ENCODE measurements around the gene EOMES. TPM values are rescaled to one million over a fixed set of nuclear protein-coding genes. Genes with fewer than 3 reads are reported as not detected.

EOMES gene
- total RNA-seq, 1 experiment from 2014 or later: not detected

GRCh38 chr3:27714692-27715453 is 7.2 kb downstream of the EOMES start:
- no peaks in the 10 kb centered on the region for H3K4me1 ChIP-seq
- DNase-seq: no peak
- H3K9me3 ChIP-seq (replicated peaks): no peaks in the 10 kb centered on the region
- H3K4me3 ChIP-seq: no peak overlapping the region
- no peak overlapping the region for H3K27ac ChIP-seq
- H3K27me3 ChIP-seq: peaks cover 4% of the 10 kb centered on the region; the same call in 1 of the 2 replicates
- no peaks in the 10 kb centered on the region for H3K36me3 ChIP-seq

GRCh38 chr3:27714146-27714526 is 8.0 kb downstream of the EOMES start:
- Histone ChIP-seq H3K27me3 (peaks cover 4% of the 10 kb centered on the region; the same call in 1 of the 2 replicates), H3K27ac (no peak overlapping the region), H3K36me3 (no peaks in the 10 kb centered on the region), H3K9me3 (replicated peaks) (no peaks in the 10 kb centered on the region), H3K4me1 (no peaks in the 10 kb centered on the region), H3K4me3 (no peak overlapping the region)
- DNase-seq: no peak

DNA sequence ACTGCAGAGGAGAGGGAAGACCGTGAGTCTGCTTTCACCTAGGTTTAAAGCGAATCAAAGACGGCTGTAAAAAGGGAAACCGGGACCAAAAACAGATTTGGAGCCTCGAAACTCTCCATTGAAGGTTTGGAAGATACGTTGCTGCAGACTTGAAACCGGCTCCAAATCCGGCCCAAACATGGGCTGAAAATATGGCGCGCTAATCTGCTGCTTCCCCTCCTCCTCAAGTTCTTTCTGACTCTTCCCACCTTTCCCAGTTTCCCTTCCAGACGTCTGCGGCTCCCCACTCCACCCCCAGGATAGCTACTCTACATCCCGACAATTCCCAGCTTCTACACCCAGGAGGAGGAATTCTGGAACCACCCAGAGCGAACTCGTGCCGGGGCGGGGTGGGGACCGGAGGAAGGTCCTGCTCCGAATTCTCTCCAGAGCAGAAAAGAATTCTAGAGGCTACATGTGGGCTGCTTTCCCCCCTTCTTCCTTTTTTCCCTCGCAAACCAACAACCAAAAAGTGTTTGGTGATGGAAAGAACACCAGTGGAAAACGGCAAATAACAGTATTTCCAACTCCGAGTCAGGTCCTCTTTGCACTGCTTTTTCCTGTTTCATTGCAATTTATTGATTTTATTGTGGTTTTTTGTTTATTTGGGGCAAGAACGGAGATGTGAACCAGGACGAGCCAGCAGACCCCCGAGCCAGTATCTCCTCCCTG is 8.5 kb downstream of the EOMES start:
- Histone ChIP-seq H3K4me3 (no peak overlapping the region), H3K27me3 (peaks cover 4% of the 10 kb centered on the region; the same call in 1 of the 2 replicates), H3K4me1 (no peaks in the 10 kb centered on the region), H3K9me3 (replicated peaks) (no peaks in the 10 kb centered on the region), H3K27ac (no peak overlapping the region), H3K36me3 (no peaks in the 10 kb centered on the region)
- DNase-seq: no peak

DNA sequence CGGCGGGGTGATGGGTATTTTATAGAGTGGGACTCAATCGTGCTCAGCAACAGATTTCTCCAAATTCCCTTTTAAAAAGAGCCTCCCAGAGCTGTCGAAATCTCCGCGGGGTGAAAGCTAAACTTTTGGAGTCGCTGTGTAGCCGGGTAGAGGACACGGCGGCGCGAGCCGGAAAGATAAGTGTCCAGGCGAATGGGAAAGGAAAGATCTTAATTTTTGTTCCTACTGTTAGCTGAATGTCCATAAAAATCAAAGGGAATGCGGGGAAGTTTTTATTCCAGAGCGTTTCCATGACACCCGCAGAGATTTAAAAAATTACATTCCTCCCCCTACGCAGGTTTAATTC is 9.1 kb downstream of the EOMES start:
- H3K27me3 ChIP-seq: peaks cover 4% of the 10 kb centered on the region; the same call in 1 of the 2 replicates
- no peaks in the 10 kb centered on the region for H3K9me3 ChIP-seq (replicated peaks)
- no peaks in the 10 kb centered on the region for H3K36me3 ChIP-seq
- H3K4me1 ChIP-seq: no peaks in the 10 kb centered on the region
- no peak overlapping the region for H3K4me3 ChIP-seq
- no peak overlapping the region for H3K27ac ChIP-seq
- DNase-seq: no peak

DNA sequence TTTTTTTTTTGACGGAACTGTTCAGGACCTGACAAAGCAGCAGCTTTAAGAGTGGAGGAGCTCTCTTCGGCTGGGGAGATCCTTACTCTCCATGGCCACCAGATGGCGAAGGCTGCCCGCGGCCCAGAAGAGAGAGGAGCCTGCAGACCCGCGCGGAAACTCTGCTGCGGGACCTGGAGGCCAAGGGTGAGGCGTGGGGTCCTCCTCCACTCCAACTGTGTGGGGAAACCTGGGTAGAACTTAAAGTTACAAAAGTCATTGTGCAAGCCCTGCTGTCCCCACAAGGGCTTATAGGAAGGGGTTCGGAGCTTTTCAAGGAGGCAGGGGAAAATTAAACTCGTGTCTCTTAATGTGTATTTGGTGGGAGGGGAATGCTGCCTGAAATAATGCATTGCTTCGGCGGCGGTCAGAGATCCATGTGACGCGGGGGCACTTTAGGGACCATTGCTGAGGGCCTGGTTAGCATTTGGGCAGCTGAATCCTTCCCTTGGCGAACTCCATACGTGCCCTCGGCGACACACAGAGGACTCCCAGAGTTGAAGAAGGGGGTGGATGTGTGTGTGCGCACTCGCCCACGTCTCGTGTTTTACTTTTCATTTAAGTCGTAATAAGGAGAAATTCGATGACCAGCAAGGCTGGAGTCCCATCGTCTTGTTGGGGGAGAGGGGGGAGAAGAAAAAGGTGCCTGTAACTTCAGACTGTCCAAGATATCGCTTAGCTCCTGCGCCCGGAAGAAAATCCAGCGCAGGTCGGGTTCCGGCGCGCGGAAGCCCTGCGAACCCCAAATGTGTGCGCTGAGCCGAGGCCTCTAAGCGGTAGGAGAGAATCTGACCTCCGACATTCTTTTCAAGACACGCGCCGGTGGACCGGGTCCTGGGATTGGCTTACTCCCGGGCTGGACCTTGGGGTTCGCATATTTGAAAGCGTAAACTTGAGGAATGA is 9.7 kb downstream of the EOMES start:
- peak; percentile 48 to 68 for DNase-seq
- no peaks in the 10 kb centered on the region for H3K36me3 ChIP-seq
- H3K27me3 ChIP-seq: peaks cover 4% of the 10 kb centered on the region; the same call in 1 of the 2 replicates
- H3K27ac ChIP-seq: no peak overlapping the region
- no peaks in the 10 kb centered on the region for H3K4me1 ChIP-seq
- no peak overlapping the region for H3K4me3 ChIP-seq
- H3K9me3 ChIP-seq (replicated peaks): no peaks in the 10 kb centered on the region

DNA sequence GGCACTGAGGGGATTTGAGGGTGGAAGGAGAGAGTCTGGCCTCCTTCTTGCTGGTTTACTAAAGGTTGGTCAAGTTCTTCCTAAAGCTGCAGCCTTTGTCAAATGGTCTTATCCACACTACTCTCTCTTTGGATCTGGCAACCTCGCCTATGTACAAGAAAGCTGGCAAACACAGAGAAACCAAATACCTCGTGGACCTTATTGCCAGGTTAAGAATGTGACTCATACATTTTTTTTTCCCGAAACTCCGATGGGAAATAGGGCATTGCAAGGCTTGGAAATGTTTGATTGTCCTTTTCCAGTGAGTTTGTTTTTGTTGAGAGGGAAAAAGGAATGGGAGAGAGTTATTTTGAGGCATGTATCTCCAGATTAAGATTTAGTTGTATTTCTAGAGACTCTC is 13.9 kb downstream of the EOMES start:
- no peaks in the 10 kb centered on the region for H3K4me1 ChIP-seq
- no peaks in the 10 kb centered on the region for H3K9me3 ChIP-seq (replicated peaks)
- no peaks in the 10 kb centered on the region for H3K36me3 ChIP-seq
- no peak overlapping the region for H3K4me3 ChIP-seq
- no peak overlapping the region for H3K27ac ChIP-seq
- no peak for DNase-seq
- H3K27me3 ChIP-seq: no peaks in the 10 kb centered on the region

DNA sequence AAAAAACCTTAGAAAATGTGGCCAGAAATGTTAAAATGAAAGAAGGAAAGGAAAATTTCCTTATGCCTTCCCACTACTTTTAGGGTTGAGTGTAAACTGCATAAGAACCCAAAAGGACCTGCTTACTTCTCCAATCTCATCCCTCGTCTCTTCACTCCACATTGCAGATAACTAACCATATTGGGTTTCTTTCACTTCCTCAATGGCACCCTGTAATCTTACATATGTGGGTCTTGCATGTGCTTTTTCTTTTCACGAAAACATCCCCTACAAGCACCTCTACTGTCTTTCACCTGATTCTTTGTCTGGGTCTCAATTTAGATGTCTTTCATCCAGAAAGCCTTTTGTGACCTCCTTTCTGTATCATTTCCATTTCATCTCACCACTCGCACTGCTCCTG is 23.1 kb downstream of the EOMES start:
- Histone ChIP-seq H3K9me3 (replicated peaks) (no peaks in the 10 kb centered on the region), H3K27me3 (no peaks in the 10 kb centered on the region), H3K27ac (no peak overlapping the region), H3K36me3 (no peaks in the 10 kb centered on the region), H3K4me3 (no peak overlapping the region), H3K4me1 (no peaks in the 10 kb centered on the region; the same call in 1 of the 2 replicates)
- no peak for DNase-seq

- Histone ChIP-seq H3K27ac (no peak overlapping the region), H3K36me3 (no peaks in the 10 kb centered on the region), H3K4me1 (no peaks in the 10 kb centered on the region; the same call in 1 of the 2 replicates), H3K9me3 (replicated peaks) (no peaks in the 10 kb centered on the region), H3K4me3 (no peak overlapping the region), H3K27me3 (no peaks in the 10 kb centered on the region)
- DNase-seq: no peak
Measured at GRCh38 chr3:27696906-27697305, 25.2 kb downstream of the EOMES start.

- H3K4me1 ChIP-seq: no peaks in the 10 kb centered on the region; the same call in 1 of the 2 replicates
- H3K36me3 ChIP-seq: no peaks in the 10 kb centered on the region
- H3K9me3 ChIP-seq (replicated peaks): no peaks in the 10 kb centered on the region
- no peaks in the 10 kb centered on the region for H3K27me3 ChIP-seq
- DNase-seq: no peak
- H3K4me3 ChIP-seq: no peak overlapping the region
- H3K27ac ChIP-seq: no peak overlapping the region
Measured at GRCh38 chr3:27695636-27696035, 26.5 kb downstream of the EOMES start.

GRCh38 chr3:27688053-27688452 is 34.1 kb downstream of the EOMES start:
- Histone ChIP-seq H3K4me3 (no peak overlapping the region), H3K27ac (no peak overlapping the region), H3K36me3 (no peaks in the 10 kb centered on the region), H3K27me3 (no peaks in the 10 kb centered on the region), H3K4me1 (no peaks in the 10 kb centered on the region), H3K9me3 (replicated peaks) (no peaks in the 10 kb centered on the region)
- DNase-seq: no peak

DNA sequence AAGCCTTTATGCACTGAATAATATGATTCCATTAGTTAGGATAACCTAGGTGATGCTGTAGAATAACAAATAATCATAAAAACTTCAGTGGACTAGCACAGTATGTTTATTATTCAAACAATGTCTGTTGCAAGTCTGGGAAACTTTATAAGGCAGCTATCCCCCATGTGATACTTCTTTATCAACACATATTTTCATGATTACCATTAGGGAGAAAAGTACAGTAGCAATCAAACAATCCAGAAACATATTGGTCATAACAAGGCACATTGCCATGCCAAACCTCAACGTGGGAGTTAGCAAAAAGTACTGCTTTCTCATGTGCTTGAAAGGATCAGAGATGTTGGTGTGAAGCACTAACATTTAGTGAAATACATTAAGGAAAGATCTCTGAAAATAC is 35.5 kb downstream of the EOMES start:
- Histone ChIP-seq H3K9me3 (replicated peaks) (no peaks in the 10 kb centered on the region), H3K4me1 (no peaks in the 10 kb centered on the region), H3K36me3 (no peaks in the 10 kb centered on the region), H3K27me3 (no peaks in the 10 kb centered on the region), H3K27ac (no peak overlapping the region), H3K4me3 (no peak overlapping the region)
- DNase-seq: no peak

DNA sequence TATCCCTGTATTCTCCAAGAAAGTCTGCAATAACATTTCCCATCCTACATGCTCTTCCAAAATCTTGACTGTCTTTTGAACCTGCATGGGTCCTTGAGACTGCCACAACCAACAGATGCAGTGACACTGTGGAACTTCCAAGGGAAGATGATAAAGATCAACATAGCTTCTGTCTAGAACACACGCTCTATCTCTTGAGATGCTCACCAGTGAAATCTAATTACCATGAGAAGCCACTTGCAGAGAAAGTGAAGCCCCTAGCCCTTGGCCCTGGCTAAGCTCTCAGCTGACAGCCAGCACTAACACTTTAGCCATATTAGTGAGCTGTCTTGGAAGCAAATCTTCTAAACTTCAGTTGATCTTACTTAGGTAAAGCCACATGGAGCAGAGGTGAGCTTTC is 36.6 kb downstream of the EOMES start:
- DNase-seq: no peak
- Histone ChIP-seq H3K4me3 (no peak overlapping the region), H3K36me3 (no peaks in the 10 kb centered on the region), H3K9me3 (replicated peaks) (no peaks in the 10 kb centered on the region), H3K4me1 (no peaks in the 10 kb centered on the region), H3K27ac (no peak overlapping the region), H3K27me3 (no peaks in the 10 kb centered on the region)

DNA sequence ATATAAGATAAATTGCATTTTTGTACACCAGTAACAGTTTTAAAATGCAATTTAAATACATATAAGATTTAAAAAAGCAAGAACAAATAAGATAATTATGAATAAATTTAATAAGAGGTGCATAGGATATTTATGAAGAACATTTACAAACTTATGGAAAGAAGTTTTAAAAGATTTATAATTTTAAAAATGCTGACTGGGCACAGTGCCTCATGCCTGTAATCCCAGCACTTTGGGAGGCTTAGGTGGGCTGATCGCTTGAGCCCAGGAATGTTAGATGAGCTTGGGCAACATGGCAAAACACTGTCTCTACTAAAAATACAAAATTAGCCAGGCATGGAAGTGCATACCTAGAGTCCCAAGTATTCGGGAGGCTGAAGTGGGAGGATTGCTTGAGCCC is 37.8 kb downstream of the EOMES start:
- H3K9me3 ChIP-seq (replicated peaks): no peaks in the 10 kb centered on the region
- no peak for DNase-seq
- H3K27ac ChIP-seq: no peak overlapping the region
- H3K36me3 ChIP-seq: no peaks in the 10 kb centered on the region
- H3K27me3 ChIP-seq: no peaks in the 10 kb centered on the region
- H3K4me1 ChIP-seq: no peaks in the 10 kb centered on the region
- H3K4me3 ChIP-seq: no peak overlapping the region

DNA sequence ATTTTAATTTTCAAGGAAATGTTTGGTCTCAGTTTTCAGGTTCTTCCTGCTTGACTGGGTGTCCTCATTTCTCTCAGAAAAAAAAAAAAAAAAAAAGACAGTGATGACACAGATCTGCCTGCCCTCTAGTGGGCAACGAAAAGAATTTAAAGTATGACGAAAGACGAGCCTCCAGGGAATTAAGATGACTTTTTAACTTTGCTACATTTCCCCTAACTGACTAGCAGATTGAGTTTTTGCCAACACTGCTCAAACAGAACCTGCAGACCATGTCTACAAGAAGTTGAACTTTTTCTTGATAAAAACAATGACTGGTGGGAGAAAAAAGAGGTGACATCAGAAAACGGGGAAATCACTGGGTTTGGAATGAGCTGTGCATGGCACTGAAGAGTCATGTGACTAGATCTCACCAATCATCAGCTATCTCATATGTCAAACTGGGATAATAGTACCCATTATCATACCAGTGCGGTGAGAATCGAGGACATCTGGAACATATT is 40.8 kb downstream of the EOMES start:
- Histone ChIP-seq H3K27me3 (no peaks in the 10 kb centered on the region), H3K4me3 (peak overlapping the region; percentile 34), H3K27ac (no peak overlapping the region), H3K9me3 (replicated peaks) (no peaks in the 10 kb centered on the region), H3K36me3 (no peaks in the 10 kb centered on the region), H3K4me1 (no peaks in the 10 kb centered on the region)
- DNase-seq: peak; percentile 35 to 81

Data from SJCRH30 (cell line).